Measurements from ENCODE around the gene CARD19.

CARD19 gene

GRCh38 chr9:93086447-93087224, 9.4 kb upstream of the CARD19 start:
- no peak for DNase-seq (ENCODE audit: low read depth in 1 of 2, low spot score in 1 of 2)

- no peak for DNase-seq (ENCODE audit: low read depth in 1 of 2, low spot score in 1 of 2)
Measured at GRCh38 chr9:93087971-93088655, 7.9 kb upstream of the CARD19 start.

DNA sequence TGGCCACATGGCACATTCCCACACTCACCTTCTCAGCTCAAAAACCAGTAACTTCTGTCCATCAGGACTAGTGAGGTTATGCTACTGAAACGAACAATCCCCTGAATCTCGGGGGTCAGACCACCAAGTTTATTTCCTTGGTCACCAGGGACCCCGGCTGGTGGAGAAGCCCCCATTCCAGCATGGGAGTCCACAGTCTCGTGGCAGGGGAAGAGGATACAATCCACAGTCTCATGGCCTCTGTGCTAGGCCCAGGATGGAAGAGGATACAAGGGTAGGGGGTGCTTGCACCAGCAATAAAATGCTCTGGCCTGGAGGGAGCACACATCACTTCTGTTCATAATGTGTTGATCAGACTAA, 7.4 kb upstream of the CARD19 start:
- no peak for DNase-seq (ENCODE audit: low read depth in 1 of 2, low spot score in 1 of 2)

DNA sequence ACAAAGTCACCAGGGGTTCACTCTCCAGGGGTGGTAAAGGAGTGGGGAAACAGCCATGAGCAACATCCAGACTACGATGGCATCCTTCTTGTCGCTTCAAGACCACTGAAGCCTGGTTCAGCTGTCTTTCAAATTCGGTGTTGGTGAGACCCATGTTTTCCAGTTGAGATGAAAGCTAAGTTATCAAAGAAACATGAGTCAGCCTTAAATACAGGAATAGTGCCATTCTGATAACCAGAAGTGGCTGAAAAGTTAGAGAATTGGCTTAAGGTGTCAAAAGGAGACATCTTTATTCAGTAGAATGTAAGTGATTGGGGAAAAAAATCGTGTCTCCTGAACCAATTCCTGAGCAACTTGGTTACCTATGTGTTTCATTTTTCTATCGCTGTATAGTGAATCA, 7.0 kb upstream of the CARD19 start:
- no peak for DNase-seq (ENCODE audit: low read depth in 1 of 2, low spot score in 1 of 2)

GRCh38 chr9:93089481-93089991, 6.5 kb upstream of the CARD19 start:
- DNase-seq (ENCODE audit: low read depth in 1 of 2, low spot score in 1 of 2), result no peak

- DNase-seq (ENCODE audit: low read depth in 1 of 2, low spot score in 1 of 2), result no peak
Measured at GRCh38 chr9:93090091-93090655, 5.8 kb upstream of the CARD19 start.

- no peak for DNase-seq (ENCODE audit: low read depth in 1 of 2, low spot score in 1 of 2)
Measured at GRCh38 chr9:93091056-93091452, 5.0 kb upstream of the CARD19 start.

- DNase-seq (ENCODE audit: low read depth in 1 of 2, low spot score in 1 of 2), result peak in 1 of 2 donors; percentile 42
Measured at GRCh38 chr9:93091453-93092081, 4.5 kb upstream of the CARD19 start.

DNA sequence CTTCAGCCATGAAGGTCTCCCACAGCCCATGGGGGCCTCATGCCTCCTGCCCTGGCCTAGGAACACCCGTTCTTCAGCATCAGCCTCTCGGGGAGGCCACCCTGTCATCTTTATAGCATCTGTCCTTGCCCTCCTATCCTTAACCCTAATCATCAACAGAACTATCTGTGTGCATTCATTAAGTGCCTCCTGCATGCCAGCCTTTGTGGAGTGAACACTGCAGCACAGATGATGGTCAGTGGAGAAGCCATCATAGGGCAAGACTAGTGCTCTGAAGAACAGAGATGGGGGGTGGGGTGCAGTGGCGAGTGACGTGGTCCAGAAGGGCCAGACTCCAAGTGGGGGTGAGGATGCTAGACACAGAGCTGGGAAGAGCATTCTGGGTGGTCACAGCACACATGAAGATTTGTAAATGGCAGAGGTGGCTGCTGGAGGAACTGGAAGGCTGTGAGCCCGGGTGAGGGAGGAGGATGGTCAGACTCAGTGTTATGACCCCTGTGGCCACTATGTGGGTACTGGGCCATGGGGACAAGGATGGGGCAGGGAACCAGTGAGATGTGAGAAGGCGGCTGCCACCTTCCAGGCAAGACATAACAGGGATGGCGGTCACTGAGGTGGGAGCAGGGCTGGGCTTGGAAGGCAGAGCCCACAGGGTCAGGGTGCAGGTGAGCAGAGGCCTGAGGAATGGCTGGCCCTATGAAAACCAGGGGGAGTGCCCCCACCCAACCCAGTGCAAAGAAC, 3.6 kb upstream of the CARD19 start:
- DNase-seq (ENCODE audit: low read depth in 1 of 2, low spot score in 1 of 2), result no peak

DNA sequence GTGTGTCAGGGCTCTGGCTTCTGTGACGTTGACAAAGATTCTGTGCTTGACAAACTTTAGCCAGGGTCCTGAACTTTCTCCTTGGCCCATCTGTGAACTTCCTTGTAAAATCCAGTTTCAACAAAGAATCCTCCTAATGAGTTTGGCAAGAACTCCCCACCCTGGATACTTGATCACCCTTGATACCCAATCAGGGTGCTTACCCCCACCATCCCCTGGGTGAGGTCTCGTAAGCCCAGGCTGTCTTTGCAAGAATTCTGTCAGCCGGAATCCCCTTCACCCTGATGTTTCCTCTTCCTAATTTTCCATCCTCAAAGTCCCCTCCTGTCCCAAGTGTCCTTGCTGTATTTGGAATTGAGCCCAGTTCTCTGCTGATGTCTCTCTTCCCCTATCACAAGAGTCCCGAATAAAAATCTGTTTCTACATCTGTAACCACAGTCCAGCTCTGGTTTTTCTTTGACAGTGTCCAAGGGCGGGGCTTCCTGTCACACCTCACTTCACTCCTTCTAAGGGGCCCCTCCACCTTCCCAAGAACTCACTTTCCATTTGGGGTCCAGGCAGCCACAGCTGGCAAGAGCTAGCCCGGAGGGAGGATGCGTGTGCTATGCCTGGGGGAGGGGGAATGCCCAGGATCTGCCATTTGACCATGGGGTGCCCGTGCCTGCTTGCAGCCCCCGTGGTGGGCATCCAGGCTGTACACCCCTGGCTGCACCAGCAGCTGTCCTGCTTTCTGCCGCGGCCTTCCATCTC, 2.7 kb upstream of the CARD19 start:
- DNase-seq (ENCODE audit: low read depth in 1 of 2, low spot score in 1 of 2), result no peak

DNA sequence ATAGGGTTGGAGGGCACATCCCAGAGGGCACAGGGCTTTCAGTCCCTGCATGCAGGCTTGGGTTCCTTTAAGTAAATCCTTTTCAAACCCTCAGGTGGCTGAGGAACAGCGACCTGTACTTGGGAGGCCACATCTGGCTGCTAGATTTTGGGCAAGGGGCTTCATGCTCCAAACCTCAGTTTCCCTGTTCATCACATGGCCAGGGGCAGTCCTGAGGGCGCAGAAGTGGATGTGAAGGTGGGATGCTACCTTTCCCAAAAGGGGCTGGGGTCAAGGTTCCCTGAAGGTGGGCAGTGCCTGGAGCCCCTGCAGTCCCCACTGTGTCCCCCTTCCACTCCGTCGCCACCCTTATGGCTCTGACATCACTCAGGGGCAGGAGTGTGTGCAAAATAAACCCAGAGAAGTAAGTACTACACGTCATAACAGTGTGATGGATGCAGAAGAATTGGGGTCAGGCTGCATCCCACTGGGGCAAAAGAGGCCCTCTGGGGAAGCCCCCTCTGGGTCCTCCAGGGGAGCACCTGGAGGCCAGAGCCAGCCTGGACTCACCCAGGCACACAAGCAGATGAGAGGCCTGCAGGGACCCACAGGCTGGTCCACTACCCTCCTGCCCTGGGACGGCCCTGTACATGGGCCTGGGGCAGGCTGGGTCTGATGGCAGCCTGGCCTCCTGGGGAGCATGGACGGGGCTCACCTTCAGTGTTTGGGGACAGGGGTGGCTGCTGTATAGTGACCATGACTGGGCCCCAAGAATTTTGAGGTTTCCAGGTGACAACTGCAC, 1.9 kb upstream of the CARD19 start:
- no peak for DNase-seq (ENCODE audit: low read depth in 1 of 2, low spot score in 1 of 2)

- no peak for DNase-seq (ENCODE audit: low read depth in 1 of 2, low spot score in 1 of 2)
Measured at GRCh38 chr9:93094658-93095204, 1.3 kb upstream of the CARD19 start.

- peak; percentile 100 for DNase-seq (ENCODE audit: low read depth in 1 of 2, low spot score in 1 of 2)
Measured at GRCh38 chr9:93095205-93096130, 549 bp upstream of the CARD19 start.

GRCh38 chr9:93096811-93097382, 880 bp downstream of the CARD19 start:
- no peak for DNase-seq (ENCODE audit: low read depth in 1 of 2, low spot score in 1 of 2)

GRCh38 chr9:93097511-93098201, 1.6 kb downstream of the CARD19 start:
- DNase-seq (ENCODE audit: low read depth in 1 of 2, low spot score in 1 of 2), result no peak

DNA sequence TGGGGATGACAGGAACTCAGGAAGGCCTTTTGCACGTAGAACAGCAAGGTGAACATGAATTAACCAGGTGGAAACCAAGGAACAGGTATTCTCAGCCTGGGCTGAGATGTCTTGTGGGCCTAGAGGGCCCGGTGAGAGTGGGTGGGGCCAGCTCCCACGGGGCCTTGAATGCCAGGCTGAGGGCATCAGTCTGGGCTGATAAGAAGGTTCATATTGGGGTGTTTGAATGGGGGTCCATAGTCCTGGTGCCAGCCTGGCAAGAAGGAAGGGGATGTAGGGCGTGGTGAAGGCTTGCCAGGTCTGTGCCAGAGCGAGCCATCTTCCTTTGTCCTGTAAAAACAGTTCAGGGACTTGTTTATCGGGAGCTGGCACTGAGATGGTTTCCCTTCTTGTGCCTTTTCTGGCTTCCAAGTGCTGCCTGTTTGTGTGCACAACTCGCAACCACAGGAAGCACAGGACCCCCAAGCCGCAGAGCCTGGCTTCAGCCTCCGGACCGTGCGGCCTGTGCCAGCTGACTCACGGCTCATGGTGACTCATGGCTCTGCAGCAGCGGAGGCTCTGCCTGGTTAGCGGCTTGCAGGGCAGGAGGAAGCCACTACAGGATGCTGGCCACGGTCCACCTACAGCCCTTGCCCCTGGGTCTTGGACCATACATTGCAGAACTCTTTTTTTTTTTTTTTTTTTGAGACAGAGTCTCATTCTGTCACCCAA, 2.4 kb downstream of the CARD19 start:
- peak; percentile 41 to 44 for DNase-seq (ENCODE audit: low read depth in 1 of 2, low spot score in 1 of 2)
